GM12873 (cell line): Measurements from ENCODE around the gene DOCK4.

Experiments used
- TF ChIP-seq, protein P1 (sequence below): IDR thresholded peaks from 2 replicates; pipeline ENCODE4 v1.5.1; 2012; ENCODE audit warnings: low read depth, mild to moderate bottlenecking, moderate library complexity, low read length, control low read depth; ENCODE audit not compliant: insufficient read depth; ENCODE audit errors: missing control alignments

The DOCK4 gene

GRCh38 chr7:112031689-112032088 is 174.5 kb downstream of the DOCK4 start:
- TF ChIP-seq, protein P1, sequence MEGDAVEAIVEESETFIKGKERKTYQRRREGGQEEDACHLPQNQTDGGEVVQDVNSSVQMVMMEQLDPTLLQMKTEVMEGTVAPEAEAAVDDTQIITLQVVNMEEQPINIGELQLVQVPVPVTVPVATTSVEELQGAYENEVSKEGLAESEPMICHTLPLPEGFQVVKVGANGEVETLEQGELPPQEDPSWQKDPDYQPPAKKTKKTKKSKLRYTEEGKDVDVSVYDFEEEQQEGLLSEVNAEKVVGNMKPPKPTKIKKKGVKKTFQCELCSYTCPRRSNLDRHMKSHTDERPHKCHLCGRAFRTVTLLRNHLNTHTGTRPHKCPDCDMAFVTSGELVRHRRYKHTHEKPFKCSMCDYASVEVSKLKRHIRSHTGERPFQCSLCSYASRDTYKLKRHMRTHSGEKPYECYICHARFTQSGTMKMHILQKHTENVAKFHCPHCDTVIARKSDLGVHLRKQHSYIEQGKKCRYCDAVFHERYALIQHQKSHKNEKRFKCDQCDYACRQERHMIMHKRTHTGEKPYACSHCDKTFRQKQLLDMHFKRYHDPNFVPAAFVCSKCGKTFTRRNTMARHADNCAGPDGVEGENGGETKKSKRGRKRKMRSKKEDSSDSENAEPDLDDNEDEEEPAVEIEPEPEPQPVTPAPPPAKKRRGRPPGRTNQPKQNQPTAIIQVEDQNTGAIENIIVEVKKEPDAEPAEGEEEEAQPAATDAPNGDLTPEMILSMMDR, result no peak

DNA sequence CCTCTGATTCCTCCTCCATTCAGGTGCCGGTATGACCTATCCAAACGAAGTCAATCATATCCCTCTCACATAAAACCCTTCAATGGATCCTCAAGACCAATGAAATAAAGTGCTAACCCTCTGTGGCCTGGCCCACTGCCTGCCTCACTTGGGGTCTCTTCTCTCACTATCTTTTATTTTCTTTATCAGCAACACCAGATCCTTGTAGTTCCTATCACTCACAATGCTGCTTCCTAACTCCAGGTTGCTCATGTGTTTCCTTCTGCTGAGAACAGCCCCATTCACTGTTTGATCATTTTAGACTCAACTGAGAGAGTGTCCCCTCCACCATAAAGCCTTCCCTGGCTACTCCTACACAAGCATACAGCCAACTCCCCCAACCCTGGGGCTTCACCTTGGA is 180.6 kb downstream of the DOCK4 start:
- TF ChIP-seq, protein P1, result no peak

DNA sequence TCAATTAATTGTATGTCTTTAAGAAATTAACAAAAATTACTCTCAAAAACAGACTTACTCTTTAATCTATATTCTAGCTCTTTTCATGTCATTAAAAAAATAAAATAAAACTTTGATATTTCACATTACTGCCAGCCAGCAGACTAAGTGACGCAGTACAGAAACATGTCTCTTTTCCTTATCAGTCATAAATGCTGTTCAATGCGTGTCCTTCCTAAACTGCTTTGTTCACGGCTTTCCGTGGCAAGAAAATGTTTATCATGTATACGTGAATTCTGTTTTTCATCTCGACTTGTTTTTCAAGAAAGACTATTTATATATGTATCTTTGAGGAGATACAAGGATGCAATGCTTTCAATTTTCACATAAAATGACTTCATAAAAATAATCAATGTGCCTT is 182.4 kb downstream of the DOCK4 start:
- TF ChIP-seq, protein P1, result no peak

DNA sequence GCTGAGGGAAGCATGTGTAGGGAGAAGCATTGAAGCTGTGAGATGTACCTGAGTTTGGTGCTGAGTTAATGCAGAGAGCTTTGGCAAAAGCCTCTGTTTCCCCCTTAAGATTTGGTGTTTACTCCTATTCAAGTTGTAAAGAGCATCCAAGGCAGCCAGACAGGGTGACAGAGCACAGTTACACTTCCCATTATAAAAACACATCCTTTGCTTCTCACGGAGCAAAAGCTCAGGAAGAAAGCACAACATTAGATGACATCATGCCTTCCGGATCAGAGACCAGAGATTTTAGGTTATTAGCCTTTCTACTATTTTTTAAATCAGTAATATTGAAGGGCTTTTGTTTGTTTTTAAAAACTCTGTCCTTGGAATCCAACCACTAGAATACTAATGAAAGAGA is 182.9 kb downstream of the DOCK4 start:
- TF ChIP-seq, protein P1, result no peak

DNA sequence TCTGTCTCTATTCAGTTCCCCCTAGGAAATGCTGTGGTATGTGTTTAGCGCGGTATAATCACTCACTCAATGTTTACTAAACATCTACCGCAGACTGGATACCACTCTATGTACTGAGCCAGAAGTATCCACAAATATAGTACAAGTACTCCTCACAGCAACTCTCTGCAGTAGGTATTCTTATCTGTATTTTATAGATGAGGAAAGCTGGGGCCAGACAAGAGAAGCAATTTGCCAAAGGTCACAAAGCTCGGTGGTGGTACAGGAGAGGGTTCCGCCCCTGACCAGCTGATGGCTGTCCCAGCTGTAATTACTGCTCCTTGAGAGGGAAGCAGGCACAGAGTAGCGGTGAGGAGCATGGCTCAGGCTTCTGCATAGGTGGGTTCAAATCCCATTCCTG is 184.1 kb downstream of the DOCK4 start:
- TF ChIP-seq, protein P1, result no peak

DNA sequence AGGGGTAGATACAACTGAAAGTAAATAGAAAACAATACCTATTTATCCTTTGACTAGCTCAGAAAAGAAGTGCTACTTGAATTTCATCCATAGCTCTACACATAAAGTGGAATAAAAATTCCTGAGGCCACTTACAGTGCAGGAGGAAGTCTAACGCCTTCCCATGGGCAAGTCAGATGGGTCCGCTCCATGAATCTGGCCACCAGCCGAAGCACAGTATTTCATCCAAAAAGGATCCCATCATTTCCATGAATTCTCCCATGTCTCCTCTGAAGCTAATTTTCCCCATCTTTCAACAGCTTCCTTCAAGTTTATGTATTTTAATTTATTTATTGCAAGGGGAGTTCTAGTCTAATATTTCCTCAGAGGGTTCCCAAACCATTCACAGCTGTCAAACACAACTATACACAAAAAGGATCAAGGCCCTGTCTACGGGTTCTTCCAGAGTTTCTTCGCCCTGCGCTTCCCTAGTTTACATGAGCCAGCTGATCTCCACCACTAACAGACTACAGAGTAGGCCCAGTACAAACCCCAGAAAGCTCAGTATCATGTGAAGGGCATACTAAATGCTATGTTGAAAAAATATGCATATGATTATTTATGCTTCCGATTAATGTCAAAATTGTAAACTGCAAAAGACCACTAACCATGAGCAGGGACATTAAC is 184.7 kb downstream of the DOCK4 start:
- TF ChIP-seq, protein P1, result no peak

DNA sequence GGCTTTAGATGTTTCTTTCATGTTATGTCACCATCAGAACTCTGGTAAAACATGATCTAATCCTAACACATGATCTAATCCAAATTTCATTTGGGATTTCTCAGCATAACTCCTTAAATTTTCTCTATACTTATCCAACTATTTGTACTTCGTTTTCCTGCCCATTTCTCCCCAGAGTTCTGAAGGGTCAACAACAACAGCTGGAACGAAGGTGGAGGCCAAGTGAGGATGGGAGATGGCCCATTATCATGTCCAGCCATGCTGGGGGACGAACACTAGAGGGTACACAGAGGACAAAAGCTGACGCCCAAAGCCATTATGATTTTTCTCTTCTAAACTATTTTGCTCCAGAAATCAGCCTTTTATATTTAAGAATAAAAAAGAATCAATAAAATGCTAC is 185.4 kb downstream of the DOCK4 start:
- TF ChIP-seq, protein P1, result no peak
